Thoracic aorta (tissue), 2 donors: ENCODE data around the gene MPZL2. TPM values are rescaled to one million over a fixed set of nuclear protein-coding genes. Genes with fewer than 3 reads are reported as not detected.

Source experiments
- ATAC-seq: fragments of 150-250 bp; one replicate; pipeline ENCODE4 v1.8.0; 2017; ENCODE audit warnings: low read depth; ENCODE audit not compliant: insufficient number of reproducible peaks, low FRiP score
- DNase-seq: peaks from one replicate; pipeline ENCODE4 v3.0.0-alpha.2; 2020; ENCODE audit warnings: low spot score
- H3K27ac ChIP-seq, 2 donors: fragments of 200-600 bp; sonication (generic); 1 replicate in 1 of 2; 2 replicates in 1 of 2; pipeline ENCODE4 v1.5.1; 2016; ENCODE audit warnings: mild to moderate bottlenecking in 2 of 2, moderate library complexity in 2 of 2
- H3K27me3 ChIP-seq: fragments of 200-600 bp; sonication (generic); replicated peaks from 2 replicates; pipeline ENCODE4 v1.6.0; 2016; ENCODE audit warnings: mild to moderate bottlenecking; ENCODE audit not compliant: insufficient read depth
- H3K36me3 ChIP-seq: fragments of 200-600 bp; sonication (generic); one replicate; pipeline ENCODE4 v1.5.1; 2016
- H3K4me1 ChIP-seq, 2 donors: fragments of 200-600 bp; sonication (generic); 1 replicate in 1 of 2; 2 replicates in 1 of 2; pipeline versions ENCODE4 v1.5.1 to v1.6.0; 2016; ENCODE audit warnings: low read depth in 2 of 2, mild to moderate bottlenecking in 1 of 2; ENCODE audit not compliant: control insufficient read depth in 1 of 2
- H3K4me3 ChIP-seq: fragments of 200-600 bp; sonication (generic); 2 replicates; pipeline ENCODE4 v1.5.1; 2016; ENCODE audit warnings: mild to moderate bottlenecking
- H3K9me3 ChIP-seq: fragments of 200-600 bp; sonication (generic); 2 replicates; pipeline ENCODE4 v1.5.1; 2016
- CTCF ChIP-seq: fragments of 200-600 bp; sonication (generic); IDR thresholded peaks from one replicate; pipeline ENCODE4 v1.5.1; 2019; ENCODE audit warnings: antibody characterized with exemption
- total RNA-seq, 2 donors: library from RNA; depleted of rRNA; stranded (reverse); fragments of >200 nt; gene quantifications; one replicate each; pipeline versions ENCODE4 v1.1.0 to v1.2.3, GENCODE V29; 2016

MPZL2 gene
- total RNA-seq, 2 donors from 2014 or later = 18.3 to 58.1 TPM

DNA sequence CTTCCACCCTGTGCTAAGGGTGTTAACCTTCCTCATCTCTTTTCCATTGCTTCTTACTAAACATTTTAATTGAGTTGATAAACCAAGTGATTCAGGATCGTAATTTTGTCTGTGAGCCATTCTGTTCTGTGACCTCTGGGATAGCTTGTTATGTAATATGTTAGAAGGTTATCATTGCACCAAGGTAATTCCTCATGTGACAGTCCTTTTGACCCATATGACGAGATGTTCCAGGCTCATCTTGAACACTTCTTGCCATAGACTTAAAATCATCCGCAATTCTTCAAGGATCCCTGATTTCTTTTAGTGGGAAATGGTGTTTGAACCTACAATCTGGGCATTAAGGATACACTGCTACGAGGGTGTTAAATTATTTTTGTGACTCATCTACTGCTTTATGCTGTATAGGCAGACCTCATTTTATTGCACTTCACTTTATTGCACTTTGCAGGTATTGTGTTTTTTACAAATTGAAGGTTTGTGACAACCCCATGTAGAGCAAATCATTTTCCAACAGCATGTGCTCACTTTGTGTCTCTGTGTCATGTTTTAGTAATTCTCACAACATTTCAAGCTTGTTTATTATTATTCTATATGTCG is 19.0 kb upstream of the MPZL2 start:
- H3K4me3 ChIP-seq = no peak overlapping the region
- ATAC-seq (no peak), DNase-seq (no peak)
- H3K4me1 ChIP-seq = no peaks in the 10 kb centered on the region
- H3K27ac ChIP-seq = no peak overlapping the region
- TF ChIP-seq CTCF = no peak
- H3K27me3 ChIP-seq = no peaks in the 10 kb centered on the region
- H3K9me3 ChIP-seq = no peaks in the 10 kb centered on the region
- no peaks in the 10 kb centered on the region for H3K36me3 ChIP-seq

DNA sequence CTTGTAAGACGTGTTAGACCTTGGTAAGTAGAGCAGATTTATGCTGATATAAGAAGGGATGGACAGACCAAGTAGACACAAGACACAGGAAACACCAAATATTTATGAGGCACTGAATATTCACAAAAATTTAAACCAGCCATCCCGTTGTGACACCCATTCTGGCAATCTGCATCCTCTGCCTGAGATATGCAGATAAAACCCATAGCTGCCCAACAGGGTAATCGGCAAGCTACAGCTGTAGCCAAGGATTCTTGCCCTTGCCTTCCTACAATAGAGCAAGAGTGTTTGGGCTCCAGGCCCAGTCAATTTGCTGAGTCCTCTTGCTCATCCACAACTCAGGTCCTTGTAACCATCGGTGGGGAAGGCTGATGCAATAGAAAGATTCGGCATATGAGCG is 18.5 kb upstream of the MPZL2 start:
- Histone ChIP-seq H3K9me3 (no peaks in the 10 kb centered on the region), H3K4me3 (no peak overlapping the region), H3K36me3 (no peaks in the 10 kb centered on the region), H3K27me3 (no peaks in the 10 kb centered on the region), H3K4me1 (no peaks in the 10 kb centered on the region), H3K27ac (no peak overlapping the region)
- DNase-seq (no peak), ATAC-seq (no peak)
- TF ChIP-seq CTCF = no peak

- H3K27ac ChIP-seq = no peak overlapping the region
- DNase-seq (no peak), ATAC-seq (no peak)
- no peaks in the 10 kb centered on the region for H3K4me1 ChIP-seq
- no peaks in the 10 kb centered on the region for H3K36me3 ChIP-seq
- no peak overlapping the region for H3K4me3 ChIP-seq
- no peaks in the 10 kb centered on the region for H3K27me3 ChIP-seq
- TF ChIP-seq CTCF = no peak
- no peaks in the 10 kb centered on the region for H3K9me3 ChIP-seq
Measured at GRCh38 chr11:118281284-118281683, 17.2 kb upstream of the MPZL2 start.

DNA sequence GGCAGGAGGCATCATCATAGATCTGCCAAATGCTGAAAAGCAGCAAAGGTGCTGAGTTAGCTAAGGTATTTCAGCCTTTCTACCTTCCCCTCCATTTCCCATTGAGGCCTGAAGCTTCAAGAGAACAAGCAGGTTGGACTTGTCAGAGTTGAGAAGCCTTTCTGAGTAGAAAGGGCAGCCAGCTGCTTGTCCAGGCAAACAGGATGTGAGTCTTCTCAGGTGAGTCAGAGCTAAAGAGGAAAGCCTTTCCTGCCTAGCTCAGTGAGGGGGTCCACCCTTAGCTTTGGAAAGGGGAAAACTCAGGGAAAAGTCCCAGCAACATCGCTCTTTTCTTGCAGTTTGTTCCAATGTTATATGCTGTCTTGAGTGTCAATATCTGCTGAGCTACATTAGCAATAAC is 13.2 kb upstream of the MPZL2 start:
- no peak overlapping the region for H3K27ac ChIP-seq
- no peaks in the 10 kb centered on the region for H3K4me1 ChIP-seq
- no peak for DNase-seq
- no peaks in the 10 kb centered on the region for H3K36me3 ChIP-seq
- no peaks in the 10 kb centered on the region for H3K9me3 ChIP-seq
- no peak overlapping the region for H3K4me3 ChIP-seq
- no peak for ATAC-seq
- H3K27me3 ChIP-seq = no peaks in the 10 kb centered on the region
- no peak for TF ChIP-seq CTCF

- DNase-seq (no peak), ATAC-seq (no peak)
- Histone ChIP-seq H3K4me3 (no peak overlapping the region), H3K4me1 (no peaks in the 10 kb centered on the region), H3K27me3 (no peaks in the 10 kb centered on the region), H3K36me3 (no peaks in the 10 kb centered on the region), H3K9me3 (no peaks in the 10 kb centered on the region), H3K27ac (no peak overlapping the region)
- TF ChIP-seq CTCF = no peak
Measured at GRCh38 chr11:118276422-118276821, 12.3 kb upstream of the MPZL2 start.
